ENCODE measurements around the gene CST2. TPM values are rescaled to one million over a fixed set of nuclear protein-coding genes. Genes with fewer than 3 reads are reported as not detected.

CST2 gene, protein sequence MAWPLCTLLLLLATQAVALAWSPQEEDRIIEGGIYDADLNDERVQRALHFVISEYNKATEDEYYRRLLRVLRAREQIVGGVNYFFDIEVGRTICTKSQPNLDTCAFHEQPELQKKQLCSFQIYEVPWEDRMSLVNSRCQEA
- not detected in 2 replicates for total RNA-seq

DNA sequence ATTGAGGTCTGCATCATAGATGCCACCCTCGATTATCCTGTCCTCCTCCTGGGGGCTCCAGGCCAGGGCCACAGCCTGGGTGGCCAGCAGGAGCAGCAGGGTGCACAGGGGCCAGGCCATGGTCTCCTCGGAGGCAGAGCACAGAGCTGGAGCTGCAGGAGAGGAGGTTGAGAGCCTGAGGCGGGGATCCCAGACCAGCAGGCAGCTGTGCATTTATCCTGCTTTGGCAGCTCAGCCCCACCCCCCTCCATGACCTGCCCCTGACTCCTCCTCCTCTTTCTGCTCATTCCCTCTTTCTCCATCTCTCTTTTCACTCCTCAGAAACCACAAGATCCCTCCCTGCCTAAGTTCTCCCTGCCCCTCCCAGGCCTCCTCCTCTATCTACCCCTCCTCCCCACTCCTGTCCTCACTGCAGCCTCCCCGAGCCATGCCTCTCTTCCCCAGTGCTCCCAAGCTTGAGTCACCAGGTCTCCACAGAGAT is at the start of gene CST2:
CST2 (minus strand) TSS at position 189 of the 481 bp plus-strand sequence; CDS start at position 120, 69 bp downstream.

Other genes with a start within 250 kb of the CST2 start
- not detected in 2 replicates for gene CST9, start 220.8 kb downstream of the CST2 start, total RNA-seq
- gene CST3, start 188.8 kb downstream of the CST2 start, total RNA-seq = 81.8 and 138 TPM in 2 replicates
- gene CST4, start 137.7 kb downstream of the CST2 start, total RNA-seq = not detected in 2 replicates
- gene CST1, start 75.8 kb downstream of the CST2 start, total RNA-seq = 6.2 TPM in 1 of 2 replicates, not detected in the other
- gene CST5, start 53.0 kb upstream of the CST2 start, total RNA-seq = not detected in 2 replicates
- gene GGTLC1, start 162.1 kb upstream of the CST2 start, total RNA-seq = not detected in 2 replicates